Stimulated activated CD8-positive, alpha-beta memory T cell treated with anti-CD3 and anti-CD28 coated beads, Interleukin-15, amount 100 ng/mL, for 4 hours (primary cell): ENCODE results near the gene STRN3.
"Not testable (repeated sequence)": the region's sequence is repeated elsewhere in the genome, so short reads cannot be mapped to it uniquely, and the experiment has no call there.

Source experiments
- DNase-seq, 2 donors: peaks; one replicate each; pipeline ENCODE4 v3.0.0-alpha.2; 2020; ENCODE audit warnings: low read depth in 2 of 2

STRN3 gene

DNA sequence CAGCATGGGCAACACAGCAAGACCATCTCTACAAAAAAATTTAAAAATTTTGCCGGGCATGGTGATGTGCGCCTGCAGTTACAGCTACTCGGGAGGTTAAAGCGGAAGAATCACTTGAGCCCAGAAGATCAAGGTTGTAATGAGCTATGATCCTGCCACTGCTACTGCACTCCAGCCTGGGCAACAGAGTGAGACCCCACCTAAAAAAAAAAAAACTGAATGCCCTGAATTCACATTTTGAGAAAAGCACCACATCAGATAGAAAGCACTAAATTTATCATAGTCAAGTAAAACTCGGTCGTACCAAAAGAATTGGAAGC is 24.9 kb downstream of the STRN3 start:
- no peak for DNase-seq

DNA sequence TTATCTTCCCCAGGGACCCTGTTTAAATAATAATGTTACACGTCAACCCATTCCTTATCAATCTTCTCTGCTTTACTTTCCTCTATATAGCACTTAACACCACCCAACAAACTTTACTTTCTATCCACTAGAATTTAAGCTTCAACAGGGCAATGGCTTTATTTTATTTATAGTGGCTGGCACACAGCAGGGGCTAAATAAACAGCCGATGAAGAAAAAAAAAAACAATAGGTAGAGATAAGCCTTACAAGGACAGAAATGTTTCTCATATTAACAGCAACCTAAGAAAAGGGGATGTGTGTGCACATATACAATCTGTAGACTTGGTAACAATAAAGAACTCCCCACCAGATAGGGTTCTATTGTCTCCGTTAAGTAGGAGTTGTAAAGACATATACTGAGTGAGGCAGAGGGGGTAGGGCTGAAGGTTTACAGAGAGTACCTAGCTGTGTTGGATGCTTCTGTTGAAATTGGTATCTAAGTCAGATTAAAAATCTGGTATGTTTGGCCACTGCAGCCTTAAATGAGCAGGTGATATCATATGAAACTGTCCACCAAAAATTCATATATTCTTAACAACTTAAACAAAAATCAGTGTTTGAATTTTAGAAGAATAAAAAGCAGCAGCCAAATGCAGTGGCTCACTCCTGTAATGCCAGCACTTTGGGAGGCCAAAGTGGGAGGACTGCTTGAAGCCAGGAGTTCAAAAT is 25.4 kb downstream of the STRN3 start:
- DNase-seq = no peak

GRCh38 chr14:30999038-30999773 is 27.0 kb downstream of the STRN3 start:
- DNase-seq = no peak

DNA sequence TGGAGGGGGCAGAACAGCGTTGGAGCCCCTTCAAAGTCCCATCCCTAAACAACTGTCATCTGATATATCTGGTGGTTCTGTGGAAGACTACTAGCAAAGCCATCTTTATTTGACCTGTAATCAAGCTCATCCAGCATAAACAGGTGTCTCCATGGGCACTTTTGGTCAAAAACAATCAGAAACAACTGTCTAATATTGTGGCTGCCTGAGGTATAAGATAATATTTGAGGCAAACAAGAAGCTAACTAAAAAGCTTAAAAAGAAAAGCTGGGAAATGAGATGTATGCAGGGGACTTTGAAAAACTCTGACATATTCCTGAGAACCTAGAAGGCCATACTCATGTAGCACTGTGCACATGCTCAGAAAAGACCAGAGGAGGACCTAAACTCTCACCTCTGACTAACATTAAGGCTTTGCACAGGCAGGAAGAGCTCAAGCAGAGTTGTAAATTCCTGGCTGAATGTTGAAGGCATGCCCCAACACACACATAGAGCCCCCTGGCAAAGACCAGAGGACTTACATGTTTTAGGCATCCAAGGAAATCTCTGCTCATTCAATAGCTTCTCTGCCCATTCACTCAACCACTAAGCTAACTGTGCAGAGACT is 28.0 kb downstream of the STRN3 start:
- no peak for DNase-seq

DNA sequence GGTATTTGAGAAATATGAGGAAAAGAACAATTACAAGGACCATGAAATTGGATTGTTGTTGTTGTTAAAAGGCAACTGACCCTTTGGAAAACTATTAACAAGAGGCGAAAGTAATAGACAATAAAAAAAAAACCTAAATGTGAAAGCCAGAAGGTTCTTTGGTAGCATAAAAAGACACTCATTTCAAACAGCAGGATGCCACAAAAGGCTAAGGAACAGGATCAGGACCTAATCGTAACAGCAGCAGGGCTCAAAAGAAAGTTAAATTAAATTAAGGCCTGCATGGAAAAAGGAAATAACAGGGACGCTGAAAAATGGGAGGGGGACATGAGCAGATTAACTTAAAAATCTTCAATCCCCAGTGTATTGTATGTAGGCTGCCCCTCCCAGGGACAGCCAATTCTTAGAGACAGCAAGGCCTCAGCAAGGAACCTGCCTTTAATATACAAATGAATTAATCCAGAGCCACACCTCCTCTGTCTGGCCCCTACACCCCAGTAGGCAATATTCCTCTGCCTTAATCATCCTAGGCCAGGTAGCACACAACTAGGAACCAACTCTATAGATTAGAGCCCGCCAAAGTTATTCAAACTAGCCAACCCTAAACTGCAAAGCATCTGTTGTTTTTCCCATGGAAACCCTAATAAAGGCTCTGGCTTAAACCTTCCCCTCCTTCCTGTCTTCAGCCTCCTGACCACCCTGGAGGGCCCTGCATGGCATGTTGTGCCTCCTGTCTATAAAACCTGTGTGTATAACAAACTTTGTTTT is 29.1 kb downstream of the STRN3 start:
- DNase-seq = no peak

- DNase-seq = no peak
Observed at GRCh38 chr14:30995689-30996088, 30.5 kb downstream of the STRN3 start.

- no peak for DNase-seq
Observed at GRCh38 chr14:30994681-30995620, 31.2 kb downstream of the STRN3 start.

DNA sequence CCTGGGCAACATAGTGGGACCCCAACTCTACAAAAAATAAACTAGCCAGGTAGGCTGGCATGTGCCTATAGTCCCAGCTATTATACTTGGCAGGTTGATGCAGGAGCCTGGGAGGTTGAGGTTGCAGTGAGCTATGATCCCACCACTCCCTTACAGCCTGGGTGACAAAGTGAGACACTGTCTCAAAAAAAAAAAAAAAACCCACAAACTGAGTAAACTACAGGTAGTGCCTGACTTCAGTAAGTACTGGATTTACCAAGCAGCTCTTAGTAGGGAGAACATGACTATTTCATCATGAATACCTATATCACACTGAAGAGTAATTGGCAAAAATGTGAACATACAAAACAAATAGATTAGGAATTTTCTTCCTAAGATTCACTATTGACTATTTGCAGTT is 33.1 kb downstream of the STRN3 start:
- DNase-seq = no peak

- no peak for DNase-seq
Observed at GRCh38 chr14:30991408-30991807, 34.8 kb downstream of the STRN3 start.

DNA sequence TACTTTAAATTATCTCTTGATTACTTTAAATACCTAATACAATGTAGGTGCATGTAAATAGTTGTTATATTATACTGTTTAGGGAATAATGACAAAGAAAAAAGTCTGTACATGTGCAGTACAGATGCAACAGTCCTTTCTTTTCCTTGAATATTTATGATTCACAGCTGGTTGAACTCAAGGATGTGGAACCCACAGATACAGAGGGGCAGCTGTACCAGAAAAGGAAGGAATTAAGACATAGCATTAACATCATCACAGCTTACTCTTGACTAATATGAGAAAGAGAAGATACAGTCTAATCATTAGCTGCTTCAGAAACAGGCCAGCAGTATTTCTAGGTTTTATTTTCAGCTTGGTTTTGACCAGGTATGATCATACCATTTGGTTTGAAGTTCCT is 35.4 kb downstream of the STRN3 start:
- DNase-seq = no peak

GRCh38 chr14:30988509-30988908 is 37.7 kb downstream of the STRN3 start:
- DNase-seq = no peak

GRCh38 chr14:30985796-30986195 is 40.4 kb downstream of the STRN3 start:
- DNase-seq = no peak

DNA sequence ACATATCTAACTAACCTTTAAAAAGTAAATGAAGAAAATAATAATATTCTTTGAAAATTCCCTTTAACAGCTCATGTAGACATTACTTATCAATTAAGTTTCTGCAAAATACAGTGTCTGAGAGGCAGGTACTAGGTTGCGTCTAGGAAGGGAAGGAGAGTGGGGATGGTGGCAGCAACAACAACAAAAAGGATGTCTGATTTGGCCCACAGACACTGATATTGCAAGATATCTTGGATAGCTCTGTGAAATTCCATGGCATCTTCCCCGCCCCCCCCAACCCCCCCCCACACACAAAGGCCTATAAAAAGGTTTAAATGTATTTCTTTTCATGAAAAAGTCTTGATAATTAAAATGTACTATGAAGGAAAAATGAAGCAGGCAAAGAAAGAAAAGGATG is 42.3 kb downstream of the STRN3 start:
- DNase-seq = no peak

DNA sequence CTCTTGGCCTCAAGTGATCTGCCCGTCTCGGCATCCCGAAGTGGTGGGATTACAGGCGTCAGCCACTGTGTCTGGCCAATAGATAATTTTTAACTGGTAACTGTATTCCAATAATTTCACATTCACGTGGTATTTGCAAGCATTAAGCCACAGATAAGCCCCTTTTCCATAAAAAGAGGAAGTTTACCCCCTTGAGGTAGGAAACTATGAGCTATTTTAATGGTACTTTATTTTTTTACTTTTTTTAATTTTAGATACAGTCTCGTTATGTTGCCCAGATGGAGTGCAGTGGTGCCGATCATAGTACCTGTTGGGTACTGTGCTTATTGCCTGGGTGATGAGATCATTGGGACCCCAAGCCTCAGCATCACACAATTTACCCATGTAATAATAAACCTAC is 43.6 kb downstream of the STRN3 start:
- DNase-seq = no peak

- no peak for DNase-seq
Observed at GRCh38 chr14:30980980-30981379, 45.2 kb downstream of the STRN3 start.

DNA sequence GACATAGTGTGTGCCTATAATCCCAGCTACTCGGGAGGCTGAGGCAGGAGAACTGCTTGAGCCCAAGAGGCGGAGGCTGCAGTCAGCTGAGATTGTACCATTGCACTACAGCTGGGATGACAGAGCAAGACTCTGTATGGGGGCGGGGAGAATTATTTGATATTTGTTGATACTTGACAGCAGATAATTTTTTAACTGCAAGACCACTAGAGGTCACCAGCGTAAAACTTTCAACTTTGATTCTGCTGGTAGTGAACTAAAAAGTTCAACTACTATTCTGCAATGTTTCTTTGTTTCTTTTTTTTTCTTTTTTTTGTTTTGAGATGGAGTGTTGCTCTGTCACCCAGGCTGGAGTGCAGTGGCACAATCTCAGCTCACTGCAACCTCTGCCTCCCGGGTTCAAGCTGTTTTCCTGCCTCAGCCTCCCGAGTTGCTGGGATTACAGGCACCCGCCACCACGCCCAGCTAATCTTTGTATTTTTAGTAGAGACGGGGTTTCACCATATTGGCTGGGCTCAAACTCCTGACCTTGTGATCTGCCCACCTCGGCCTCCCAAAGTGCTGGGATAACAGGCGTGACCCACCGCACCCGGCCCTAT is 46.0 kb downstream of the STRN3 start:
- peak in 1 of 2 donors; percentile 4 for DNase-seq

DNA sequence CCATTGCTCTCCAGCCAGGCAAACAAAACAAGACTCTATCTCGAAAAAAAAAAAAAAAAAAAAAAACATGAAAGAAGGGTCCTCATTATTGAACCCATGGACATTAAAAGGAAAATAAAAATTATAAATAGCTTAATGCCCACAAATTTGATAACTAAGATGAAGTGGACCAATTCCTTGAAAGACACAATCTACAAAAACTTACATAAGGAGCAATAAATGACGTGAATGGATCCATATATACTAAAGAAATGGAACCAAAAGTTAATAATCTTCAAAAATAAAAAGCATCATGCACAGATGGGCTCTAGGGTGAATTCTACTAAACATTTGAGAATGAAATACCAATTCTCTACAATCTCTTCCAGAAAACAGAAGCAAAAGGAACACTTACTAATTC is 48.4 kb downstream of the STRN3 start:
- DNase-seq = no peak

DNA sequence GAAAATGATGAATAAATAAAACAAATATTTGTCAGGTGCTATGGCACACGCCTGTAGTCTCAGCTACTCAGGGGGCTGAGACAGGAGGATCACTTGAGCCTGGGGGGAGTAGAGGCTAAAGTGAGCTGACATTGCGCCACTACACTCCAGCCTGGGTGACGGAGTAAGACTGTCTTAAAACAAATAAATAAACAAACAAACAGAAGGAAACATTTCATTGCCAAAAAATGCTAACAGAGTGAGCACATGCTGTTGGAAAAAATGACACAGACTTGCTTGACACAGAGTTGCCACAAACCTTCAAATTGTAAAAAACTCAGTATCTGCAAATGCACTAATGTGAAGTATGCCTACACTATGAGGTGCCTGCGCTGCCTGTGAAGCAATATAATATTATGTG is 51.6 kb downstream of the STRN3 start:
- DNase-seq = no peak

GRCh38 chr14:30972882-30973582 is 53.1 kb downstream of the STRN3 start:
- no peak for DNase-seq

DNA sequence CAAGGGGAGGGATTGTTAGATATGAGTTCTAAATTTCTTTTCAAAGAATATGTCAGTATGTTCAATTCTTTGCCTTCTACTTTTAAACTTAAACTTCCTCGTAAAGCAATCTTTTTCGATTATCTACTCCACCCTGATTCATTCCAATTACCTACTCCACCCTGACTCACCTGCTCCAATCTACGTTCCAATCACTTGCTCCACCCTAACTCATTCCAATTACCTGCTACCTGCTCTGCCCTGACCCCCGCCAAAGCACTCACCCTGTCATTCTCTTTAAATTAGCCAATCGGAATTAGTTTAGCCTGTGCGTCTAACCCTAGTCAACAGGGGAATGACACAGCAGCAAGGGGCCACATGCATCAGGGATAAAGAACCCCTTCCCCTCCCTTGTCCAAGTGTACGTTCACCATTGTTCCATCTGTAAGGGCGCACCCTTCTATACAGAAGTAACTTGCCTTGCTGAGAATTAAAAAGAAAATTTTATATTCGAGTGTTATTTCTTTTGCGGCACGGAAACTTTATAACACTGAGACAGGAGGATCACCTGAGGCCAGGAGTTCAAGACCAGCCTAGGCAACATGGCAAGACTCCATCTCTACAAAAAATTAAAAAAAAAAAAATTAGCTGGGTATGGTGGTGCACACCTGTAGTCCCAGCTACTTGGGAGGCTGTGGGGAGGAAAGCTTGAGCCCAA is 54.0 kb downstream of the STRN3 start:
- not testable (repeated sequence) for DNase-seq
